ENCODE measurements around the gene IDI1. TPM values are rescaled to one million over a fixed set of nuclear protein-coding genes. Genes with fewer than 3 reads are reported as not detected.

Gene IDI1
- total RNA-seq, 1 experiment from 2014 or later: 44.7 TPM

- Histone ChIP-seq H3K23ac (ENCODE audit: insufficient read length, low read depth, low read length) (no peak within 1 kb of the TSS), H2BK20ac (ENCODE audit: low read depth, low read length, poor library complexity, severe bottlenecking) (no peak within 1 kb of the TSS), H3K18ac (ENCODE audit: insufficient read length, low read depth, low read length) (no peak within 1 kb of the TSS), H2AK5ac (ENCODE audit: insufficient read length, low read length) (no peak within 1 kb of the TSS), H4K5ac (ENCODE audit: insufficient read length, low read depth, low read length) (no peak within 1 kb of the TSS), H2BK15ac (ENCODE audit: low read depth, low read length) (no peak within 1 kb of the TSS), H2AFZ (ENCODE audit: low read length) (no peak within 1 kb of the TSS), H4K8ac (replicated peaks; ENCODE audit: insufficient read length, low read depth, low read length) (no peak within 1 kb of the TSS), H3K9me3 (ENCODE audit: control insufficient read depth, low read depth, low read length) (no peaks in the 10 kb centered on the region), H3K56ac (ENCODE audit: insufficient read length, low read depth, low read length) (no peak within 1 kb of the TSS), H3K9ac (ENCODE audit: extremely low read depth, insufficient read length, low read length) (no peak within 1 kb of the TSS), H3K79me2 (ENCODE audit: insufficient read depth, low read length) (no peaks in the 10 kb centered on the region; the same call in 1 of the 2 replicates), H2BK5ac (ENCODE audit: insufficient read length, low read length) (no peak within 1 kb of the TSS), H3K79me1 (ENCODE audit: insufficient read depth, low read depth, low read length, poor library complexity, severe bottlenecking) (no peaks in the 10 kb centered on the region), H2BK120ac (ENCODE audit: low read depth, low read length, poor library complexity, severe bottlenecking) (no peak within 1 kb of the TSS), H3K23me2 (ENCODE audit: insufficient read length, low read depth, low read length, poor library complexity, severe bottlenecking) (no peaks in the 10 kb centered on the region), H3K4me2 (ENCODE audit: insufficient read depth, insufficient read length, low read length) (no peak within 1 kb of the TSS), H2BK12ac (ENCODE audit: insufficient read length, low read depth, low read length) (no peak within 1 kb of the TSS), H3K27me3 (ENCODE audit: insufficient read depth, low read length) (no peaks in the 10 kb centered on the region), H3K4ac (ENCODE audit: low read depth, low read length) (no peak within 1 kb of the TSS), H3K4me1 (ENCODE audit: insufficient read depth, low read length) (no peaks in the 10 kb centered on the region), H3K14ac (ENCODE audit: insufficient read depth, low read length) (no peak within 1 kb of the TSS), H4K91ac (ENCODE audit: insufficient read length, low read depth, low read length) (no peak within 1 kb of the TSS), H3K27ac (ENCODE audit: insufficient read length, low read depth, low read length) (no peak within 1 kb of the TSS), H3T11ph (ENCODE audit: low read length) (no peak within 1 kb of the TSS), H4K20me1 (ENCODE audit: control insufficient read depth, insufficient read depth, insufficient read length) (no peaks in the 10 kb centered on the region)
- TF ChIP-seq CTCF (conservative IDR thresholded peaks at IDR 0.05): no peak
- 0 out of 5 replicates have a peak, but pooled peaks cover 0 to 2% of the 10 kb centered on the region in 2 experiments for H3K9me3 Mint-ChIP-seq
- H3K4me1 Mint-ChIP-seq: peaks cover 8 to 18% of the 10 kb centered on the region in 2 experiments
- no peak for DNase-seq
- H3K27me3 Mint-ChIP-seq (ENCODE audit: low read depth): no peaks in the 10 kb centered on the region
- peaks cover under 1 to 7% (median under 1%) of the 10 kb centered on the region in 3 experiments; a peak in 5 of 7 replicates for H3K36me3 Mint-ChIP-seq (ENCODE audit: insufficient read depth in 1 of 3, low read depth in 3 of 3)
- WGBS (ENCODE audit: extremely low coverage, insufficient read length, low lambda C conversion rate): no CpG with 5 or more reads among the region's 1 CpG
- peak within 1 kb of the TSS in 1 of 3 experiments; percentile 23; a peak in 1 of 7 replicates for H3K27ac Mint-ChIP-seq
- H3K4me3 Mint-ChIP-seq: no peak within 1 kb of the TSS
Observed at GRCh38 chr10:1025683-1026082, 23.2 kb downstream of the IDI1 start, which contains the start of gene IDI2. Gene IDI2, minus strand, starts transcription at chr10:1025859. Its CDS starts 1,136 bp downstream, at chr10:1024723.

Measured in H9 (cell line).